Measurements from ENCODE around the gene MAST1. TPM values are rescaled to one million over a fixed set of nuclear protein-coding genes. Genes with fewer than 3 reads are reported as not detected.

The MAST1 gene
- total RNA-seq, 2 donors from 2014 or later = 1.3 to 2.4 TPM

DNA sequence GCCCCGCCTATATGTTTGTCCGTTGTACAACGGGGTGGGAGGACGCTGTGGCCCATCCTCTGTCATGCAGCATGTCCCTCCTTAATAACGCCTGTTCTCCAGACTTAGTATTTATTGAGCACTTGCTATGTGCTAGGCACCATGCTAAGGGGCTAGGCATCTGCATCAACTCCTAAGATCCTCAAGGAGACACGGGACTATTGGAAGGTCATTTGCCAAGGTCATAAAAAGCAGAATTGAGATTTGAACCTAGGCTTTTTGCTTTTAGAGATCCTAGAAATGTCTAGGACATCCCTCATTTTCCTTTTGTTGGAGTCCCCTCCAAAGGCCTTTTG lies 1.8 kb upstream of the MAST1 start:
- no peaks in the 10 kb centered on the region for H3K9me3 ChIP-seq
- no peaks in the 10 kb centered on the region for H3K36me3 ChIP-seq
- peaks cover 32% of the 10 kb centered on the region for H3K27me3 ChIP-seq (replicated peaks; ENCODE audit: insufficient read depth)
- H3K4me3 ChIP-seq = no peak overlapping the region
- no peak for DNase-seq (ENCODE audit: low spot score)
- peaks cover 6% of the 10 kb centered on the region for H3K4me1 ChIP-seq (replicated peaks)
- TF ChIP-seq, protein P1, sequence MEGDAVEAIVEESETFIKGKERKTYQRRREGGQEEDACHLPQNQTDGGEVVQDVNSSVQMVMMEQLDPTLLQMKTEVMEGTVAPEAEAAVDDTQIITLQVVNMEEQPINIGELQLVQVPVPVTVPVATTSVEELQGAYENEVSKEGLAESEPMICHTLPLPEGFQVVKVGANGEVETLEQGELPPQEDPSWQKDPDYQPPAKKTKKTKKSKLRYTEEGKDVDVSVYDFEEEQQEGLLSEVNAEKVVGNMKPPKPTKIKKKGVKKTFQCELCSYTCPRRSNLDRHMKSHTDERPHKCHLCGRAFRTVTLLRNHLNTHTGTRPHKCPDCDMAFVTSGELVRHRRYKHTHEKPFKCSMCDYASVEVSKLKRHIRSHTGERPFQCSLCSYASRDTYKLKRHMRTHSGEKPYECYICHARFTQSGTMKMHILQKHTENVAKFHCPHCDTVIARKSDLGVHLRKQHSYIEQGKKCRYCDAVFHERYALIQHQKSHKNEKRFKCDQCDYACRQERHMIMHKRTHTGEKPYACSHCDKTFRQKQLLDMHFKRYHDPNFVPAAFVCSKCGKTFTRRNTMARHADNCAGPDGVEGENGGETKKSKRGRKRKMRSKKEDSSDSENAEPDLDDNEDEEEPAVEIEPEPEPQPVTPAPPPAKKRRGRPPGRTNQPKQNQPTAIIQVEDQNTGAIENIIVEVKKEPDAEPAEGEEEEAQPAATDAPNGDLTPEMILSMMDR (IDR thresholded peaks at IDR 0.05) = no peak
- TF ChIP-seq POLR2AphosphoS5 (IDR thresholded peaks at IDR 0.05) (no peak), POLR2A (IDR thresholded peaks at IDR 0.05) (no peak)
- no peak overlapping the region for H3K27ac ChIP-seq
- intact Hi-C loops (cut with DNase I) = loop anchor here (2.0 kb wide), 1 partner anchor 70 kb away; no protein-coding TSS in a partner anchor
- 8% methylated on average over 6 of the region's 6 CpGs for WGBS

DNA sequence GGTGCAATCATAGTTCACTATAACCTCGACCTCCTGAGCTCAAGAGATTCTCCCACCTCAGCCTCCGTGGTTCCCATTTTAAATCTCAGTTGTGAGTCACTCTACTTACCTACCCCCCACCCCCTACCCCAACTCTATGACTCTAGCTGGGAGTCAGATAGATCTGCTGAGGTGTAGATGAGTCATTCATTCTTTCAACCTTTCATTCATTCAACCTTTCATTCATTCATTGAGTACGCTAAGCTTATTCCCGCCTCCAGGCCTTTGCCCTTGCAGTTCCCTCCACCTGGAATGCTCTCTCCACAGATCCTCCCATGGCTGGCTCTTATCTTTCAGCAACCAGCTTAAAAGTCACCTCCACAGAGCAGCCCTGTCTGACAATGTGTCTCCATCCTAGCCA lies 1.1 kb upstream of the MAST1 start:
- no peak overlapping the region for H3K27ac ChIP-seq
- H3K36me3 ChIP-seq = no peaks in the 10 kb centered on the region
- H3K9me3 ChIP-seq = no peaks in the 10 kb centered on the region
- peaks cover 32% of the 10 kb centered on the region for H3K27me3 ChIP-seq (replicated peaks; ENCODE audit: insufficient read depth)
- intact Hi-C loops (cut with DNase I) = loop anchor here (2.0 kb wide), 1 partner anchor 70 kb away; no protein-coding TSS in a partner anchor
- H3K4me1 ChIP-seq (replicated peaks) = peaks cover 6% of the 10 kb centered on the region
- no peak overlapping the region for H3K4me3 ChIP-seq
- TF ChIP-seq, protein P1 (IDR thresholded peaks at IDR 0.05) = no peak
- TF ChIP-seq POLR2A (IDR thresholded peaks at IDR 0.05) (no peak), POLR2AphosphoS5 (IDR thresholded peaks at IDR 0.05) (no peak)
- DNase-seq (ENCODE audit: low spot score) = no peak
- 83% methylated on average over 4 of the region's 4 CpGs for WGBS

DNA sequence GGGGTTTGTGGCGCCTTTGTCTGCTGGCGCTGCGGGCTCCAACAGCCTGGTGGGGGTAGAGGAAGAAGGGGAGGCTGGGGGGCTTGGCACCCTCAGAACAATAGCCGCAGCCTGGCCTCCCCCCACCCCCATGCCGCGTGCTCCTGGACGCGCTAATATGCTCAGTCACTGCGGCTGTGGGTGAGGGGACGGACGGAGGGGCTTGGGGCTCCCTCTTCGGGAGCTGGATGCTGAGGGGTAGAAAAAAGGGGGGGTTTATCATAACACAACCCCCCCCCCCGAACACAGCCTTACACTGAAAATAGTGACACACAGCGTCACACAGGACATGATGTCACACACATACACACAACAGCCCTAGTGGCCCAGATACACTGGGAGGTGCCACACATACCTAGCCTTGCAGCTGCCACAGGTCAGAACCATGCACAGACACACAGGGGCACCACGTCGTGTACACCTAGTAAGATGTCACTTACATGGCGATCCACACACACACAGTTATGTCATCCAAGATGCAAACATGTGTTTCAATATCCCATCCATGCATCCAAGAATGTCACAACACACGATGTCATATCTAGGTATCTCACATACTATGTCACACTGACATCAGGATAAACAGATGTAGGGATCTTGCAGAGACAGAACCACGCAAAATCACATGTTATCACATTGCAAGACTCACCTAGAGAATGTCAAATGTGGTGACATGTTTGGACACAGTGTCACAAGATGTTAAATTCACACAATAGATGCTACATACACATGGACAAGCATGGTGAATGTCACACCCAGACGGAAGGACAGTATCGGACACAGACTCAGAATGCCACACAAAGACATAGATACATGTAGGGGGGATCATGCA lies 806 bp downstream of the MAST1 start:
- Histone ChIP-seq H3K4me3 (no peak overlapping the region), H3K4me1 (replicated peaks) (peaks cover 2% of the 10 kb centered on the region), H3K27ac (no peak overlapping the region), H3K27me3 (replicated peaks; ENCODE audit: insufficient read depth) (peaks cover 31% of the 10 kb centered on the region), H3K36me3 (no peaks in the 10 kb centered on the region), H3K9me3 (no peaks in the 10 kb centered on the region)
- 22% methylated on average over 21 of the region's 21 CpGs for WGBS
- DNase-seq (ENCODE audit: low spot score) = no peak
- TF ChIP-seq POLR2AphosphoS5 (IDR thresholded peaks at IDR 0.05) = no peak
- TF ChIP-seq, protein P1 (IDR thresholded peaks at IDR 0.05) = no peak
- TF ChIP-seq POLR2A (IDR thresholded peaks at IDR 0.05) = no peak
- intact Hi-C loops (cut with DNase I) = no loop called here

DNA sequence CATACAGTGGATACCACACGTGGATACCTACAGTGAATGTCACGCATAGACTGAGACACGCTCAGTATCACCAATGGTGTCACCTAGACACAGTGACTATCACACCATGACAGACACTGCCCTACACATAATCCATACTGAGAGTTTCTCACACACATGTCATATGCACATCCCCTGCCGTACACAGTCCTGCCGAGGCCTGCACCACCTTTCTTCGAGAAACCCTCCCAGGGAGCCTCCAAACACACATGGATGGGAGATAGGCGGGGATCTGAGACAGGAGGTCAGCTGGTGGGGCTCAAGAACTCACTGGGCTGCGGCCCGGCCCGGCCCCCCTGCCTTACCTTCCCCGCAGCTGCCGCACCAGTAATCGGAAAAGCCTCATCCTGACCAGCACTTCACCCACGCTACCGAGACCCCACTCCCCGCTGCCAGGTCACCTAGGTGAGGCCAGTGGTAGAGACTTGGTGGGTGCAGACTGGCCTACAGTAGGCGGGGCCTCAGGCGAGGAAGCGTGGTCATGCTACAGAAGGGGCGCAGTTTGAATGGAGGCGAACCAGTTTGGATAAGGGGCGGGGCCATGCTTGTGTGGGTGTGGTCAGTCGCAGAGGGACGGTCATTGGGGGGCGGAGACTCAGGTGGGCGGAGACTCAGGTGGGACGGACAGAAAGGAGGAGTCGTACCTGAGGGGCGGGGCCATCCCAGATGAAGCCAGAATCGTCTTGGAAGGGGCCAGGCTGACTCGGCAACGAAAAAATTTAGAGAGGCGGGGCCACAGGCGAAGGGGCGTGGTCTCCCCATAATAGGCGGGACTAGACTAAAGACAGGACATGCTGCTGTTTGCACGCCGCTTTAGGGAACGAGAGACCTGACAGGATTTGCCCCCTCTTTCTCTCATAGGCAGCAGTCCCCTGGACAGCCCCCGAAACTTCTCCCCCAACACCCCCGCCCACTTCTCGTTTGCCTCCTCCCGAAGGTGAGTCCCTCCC lies 2.1 kb downstream of the MAST1 start:
- whole genome bisulfite sequencing = 20% methylated on average over 43 of the region's 43 CpGs
- Histone ChIP-seq H3K4me1 (replicated peaks) (no peaks in the 10 kb centered on the region), H3K27ac (no peak overlapping the region), H3K4me3 (no peak overlapping the region), H3K9me3 (no peaks in the 10 kb centered on the region), H3K36me3 (no peaks in the 10 kb centered on the region), H3K27me3 (replicated peaks; ENCODE audit: insufficient read depth) (peaks cover 25% of the 10 kb centered on the region)
- TF ChIP-seq, protein P1 (IDR thresholded peaks at IDR 0.05) = no peak
- TF ChIP-seq POLR2A (IDR thresholded peaks at IDR 0.05) = no peak
- no peak for TF ChIP-seq POLR2AphosphoS5 (IDR thresholded peaks at IDR 0.05)
- peak; percentile 46 for DNase-seq (ENCODE audit: low spot score)
- intact Hi-C loops (cut with DNase I) = no loop called here

All from prostate gland (tissue), 2 donors.